Thyroid gland (tissue), 4 donors: Measurements from ENCODE around the gene ANO1. TPM values are rescaled to one million over a fixed set of nuclear protein-coding genes. Genes with fewer than 3 reads are reported as not detected.

Experiments used
- DNase-seq, 2 donors: peaks; one replicate each; pipeline ENCODE4 v3.0.0-alpha.2; 2019
- H3K27ac ChIP-seq, 3 donors: fragments of 200-600 bp; sonication (generic); 1 replicate in 2 of 3; 2 replicates in 1 of 3; pipeline ENCODE4 v1.5.1; 2016 to 2019; ENCODE audit warnings: mild to moderate bottlenecking in 1 of 3, moderate library complexity in 1 of 3
- H3K27me3 ChIP-seq: fragments of 200-600 bp; sonication (generic); one replicate; pipeline ENCODE4 v1.5.1; 2019
- H3K36me3 ChIP-seq, 2 donors: fragments of 200-600 bp; sonication (generic); one replicate each; pipeline ENCODE4 v1.5.1; 2016 to 2019
- H3K4me1 ChIP-seq, 2 donors: fragments of 200-600 bp; sonication (generic); one replicate each; pipeline ENCODE4 v1.5.1; 2017 to 2019
- H3K4me3 ChIP-seq, 3 donors: fragments of 200-600 bp; sonication (generic); replicated peaks in 1 of 3; 1 replicate in 2 of 3; 2 replicates in 1 of 3; pipeline ENCODE4 v1.5.1; 2016; ENCODE audit warnings: mild to moderate bottlenecking in 1 of 3
- H3K9me3 ChIP-seq: fragments of 200-600 bp; sonication (generic); one replicate; pipeline ENCODE4 v1.5.1; 2017
- CTCF ChIP-seq, 6 experiments: fragments of 200-600 bp in 3 of 6; fragments of 450-650 bp in 3 of 6; sonication (generic) in 3 of 6; IDR thresholded peaks; one replicate each; pipeline ENCODE4 v1.5.1; 2016 to 2019; ENCODE audit warnings: antibody characterized with exemption in 6 of 6, mild to moderate bottlenecking in 2 of 6, inconsistent platforms in 1 of 6, moderate library complexity in 1 of 6
- POLR2A ChIP-seq, 2 donors: fragments of 450-650 bp; IDR thresholded peaks; one replicate each; pipeline ENCODE4 v1.6.1; 2017; ENCODE audit warnings: antibody characterized with exemption in 2 of 2, mild to moderate bottlenecking in 2 of 2, moderate library complexity in 1 of 2
- WGBS, 2 donors: methylation state at CpG; one replicate each; pipeline ENCODE4 v1.1.5; 2017; 5-methylcytosine and 5-hydroxymethylcytosine counted together
- intact Hi-C: fragments of 100-400 bp; cut with DNase I; formaldehyde crosslinking; loops from one replicate; pipeline ENCODE4 v1.15.1; 2023
- total RNA-seq, 4 donors: library from RNA; depleted of rRNA; stranded (reverse); fragments of >200 nt; gene quantifications; one replicate each; pipeline ENCODE4 v1.2.3, GENCODE V29; 2016

Gene ANO1
- total RNA-seq, 4 donors from 2014 or later: 25.8 to 56.2 (median 35.3) TPM

- 84 to 87% methylated on average over 10 to 11 of the region's 12 CpGs for WGBS, 2 donors
- H3K4me1 ChIP-seq: peaks cover 3 to 4% of the 10 kb centered on the region in 2 donors
- DNase-seq: no peak
- H3K9me3 ChIP-seq: no peaks in the 10 kb centered on the region
- no peaks in the 10 kb centered on the region for H3K36me3 ChIP-seq
- TF ChIP-seq CTCF (IDR thresholded peaks at IDR 0.05) (no peak), POLR2A (IDR thresholded peaks at IDR 0.05) (no peak)
- no peak overlapping the region for H3K4me3 ChIP-seq
- H3K27me3 ChIP-seq: no peaks in the 10 kb centered on the region
- no peak overlapping the region for H3K27ac ChIP-seq
- intact Hi-C loops: no loop called here
These were observed 20.8 kb downstream of the ANO1 start for GRCh38 chr11:70098936-70099335.

GRCh38 chr11:70099578-70100279 is 21.6 kb downstream of the ANO1 start:
- Histone ChIP-seq H3K27ac (no peak overlapping the region), H3K4me3 (no peak overlapping the region), H3K36me3 (no peaks in the 10 kb centered on the region), H3K27me3 (no peaks in the 10 kb centered on the region), H3K9me3 (no peaks in the 10 kb centered on the region), H3K4me1 (peaks cover 11 to 12% of the 10 kb centered on the region in 2 donors)
- TF ChIP-seq CTCF (IDR thresholded peaks at IDR 0.05) (no peak), POLR2A (IDR thresholded peaks at IDR 0.05) (no peak)
- intact Hi-C loops: no loop called here
- DNase-seq: no peak
- WGBS, 2 donors: 91 to 95% methylated on average over 14 to 15 of the region's 16 CpGs

GRCh38 chr11:70100280-70100603 is 22.1 kb downstream of the ANO1 start:
- Histone ChIP-seq H3K4me1 (peaks cover 16 to 17% of the 10 kb centered on the region in 2 donors), H3K36me3 (no peaks in the 10 kb centered on the region), H3K9me3 (no peaks in the 10 kb centered on the region), H3K27me3 (no peaks in the 10 kb centered on the region), H3K4me3 (no peak overlapping the region), H3K27ac (no peak overlapping the region)
- no peak for DNase-seq
- intact Hi-C loops: no loop called here
- no peak for TF ChIP-seq POLR2A (IDR thresholded peaks at IDR 0.05)
- WGBS, 2 donors: 78 to 80% methylated on average over 8 of the region's 8 CpGs

- 89 to 96% methylated on average over 15 of the region's 15 CpGs for WGBS, 2 donors
- Histone ChIP-seq H3K4me1 (peaks cover 22 to 23% of the 10 kb centered on the region in 2 donors), H3K4me3 (no peak overlapping the region), H3K27me3 (no peaks in the 10 kb centered on the region), H3K9me3 (no peaks in the 10 kb centered on the region), H3K36me3 (no peaks in the 10 kb centered on the region), H3K27ac (no peak overlapping the region)
- intact Hi-C loops: no loop called here
- TF ChIP-seq POLR2A (IDR thresholded peaks at IDR 0.05) (no peak), CTCF (IDR thresholded peaks at IDR 0.05) (no peak)
- no peak for DNase-seq
These were observed 22.7 kb downstream of the ANO1 start for GRCh38 chr11:70100791-70101190.

GRCh38 chr11:70103256-70103975 is 25.3 kb downstream of the ANO1 start:
- H3K27ac ChIP-seq: peak overlapping the region in 2 of 3 donors; percentile 88 to 92
- no peak for TF ChIP-seq POLR2A (IDR thresholded peaks at IDR 0.05)
- WGBS, 2 donors: 83 to 94% methylated on average over 22 to 24 of the region's 25 CpGs
- peaks cover 44 to 49% of the 10 kb centered on the region in 2 donors for H3K4me1 ChIP-seq
- intact Hi-C loops: no loop called here
- H3K27me3 ChIP-seq: no peaks in the 10 kb centered on the region
- no peaks in the 10 kb centered on the region for H3K9me3 ChIP-seq
- H3K36me3 ChIP-seq: no peaks in the 10 kb centered on the region
- H3K4me3 ChIP-seq: no peak overlapping the region
- no peak for DNase-seq

GRCh38 chr11:70104419-70104818 is 26.3 kb downstream of the ANO1 start:
- WGBS, 2 donors: 68 to 75% methylated on average over 4 to 5 of the region's 9 CpGs
- Histone ChIP-seq H3K27me3 (no peaks in the 10 kb centered on the region), H3K9me3 (no peaks in the 10 kb centered on the region), H3K4me1 (peaks cover 47 to 58% of the 10 kb centered on the region in 2 donors), H3K36me3 (no peaks in the 10 kb centered on the region), H3K27ac (peak overlapping the region; percentile 33 to 92 (median 88)), H3K4me3 (no peak overlapping the region)
- intact Hi-C loops: no loop called here
- TF ChIP-seq POLR2A (IDR thresholded peaks at IDR 0.05) (peak in 1 of 2 donors; percentile 57), CTCF (IDR thresholded peaks at IDR 0.05) (no peak)
- peak; percentile 90 to 91 for DNase-seq
